OCI-LY7 (cell line): ENCODE measurements around the gene NOS2. TPM values are rescaled to one million over a fixed set of nuclear protein-coding genes. Genes with fewer than 3 reads are reported as not detected.

ENCODE experiments used
- Bru-seq: library from RNA; stranded (reverse); fragments of 400-500 nt; gene quantifications from one replicate; lab custom pipeline; 2021; lab: Mats Ljungman, UMichigan
- BruChase-seq, 2 experiments: library from RNA; stranded (reverse); fragments of 400-500 nt; gene quantifications; one replicate each; lab custom pipeline; 2021; lab: Mats Ljungman, UMichigan
- BruUV-seq: library from RNA; stranded (reverse); fragments of 400-500 nt; replicated peaks from 2 replicates; lab custom pipeline; 2021; lab: Mats Ljungman, UMichigan
- CTCF ChIA-PET: fragments of 300-600 bp; sonication (Branson Sonifier 250); formaldehyde crosslinking; loops from one replicate; lab custom pipeline; 2022; ENCODE audit warnings: antibody characterized with exemption; ENCODE audit not compliant: unreplicated experiment; lab: Charles Lee
- POLR2A ChIA-PET: fragments of 300-600 bp; sonication (Branson Sonifier 250); formaldehyde crosslinking; loops from one replicate; lab custom pipeline; 2022; ENCODE audit warnings: antibody characterized with exemption; lab: Charles Lee
- DNase-seq: peaks from one replicate; pipeline ENCODE4 v3.0.0-alpha.2; 2015; ENCODE audit warnings: low spot score
- H2AFZ ChIP-seq: fragments of 200-600 bp; sonication (generic), shearing (Covaris generic); 2 replicates; pipeline ENCODE4 v1.6.1; 2014; ENCODE audit warnings: mild to moderate bottlenecking, antibody characterized with exemption, low read length, moderate library complexity
- H3K27ac ChIP-seq: fragments of 200-600 bp; sonication (generic); 2 replicates; pipeline ENCODE4 v1.5.1; 2014; ENCODE audit warnings: mixed run types, low read depth, mild to moderate bottlenecking, moderate library complexity, low read length, inconsistent platforms; ENCODE audit not compliant: poor library complexity, severe bottlenecking
- H3K36me3 ChIP-seq: fragments of 200-600 bp; sonication (generic); 2 replicates; pipeline ENCODE4 v1.6.1; 2014; ENCODE audit warnings: mild to moderate bottlenecking, antibody characterized with exemption, low read length, moderate library complexity, mixed read lengths; ENCODE audit not compliant: insufficient read depth
- H3K4me1 ChIP-seq: fragments of 200-600 bp; sonication (generic); 2 replicates; pipeline ENCODE4 v1.5.1; 2014; ENCODE audit warnings: mild to moderate bottlenecking, low read length; ENCODE audit not compliant: insufficient read depth, poor library complexity, severe bottlenecking
- H3K4me2 ChIP-seq: fragments of 200-600 bp; sonication (generic); 2 replicates; pipeline ENCODE4 v1.6.1; 2014; ENCODE audit warnings: mild to moderate bottlenecking, low read length
- H3K4me3 ChIP-seq: fragments of 200-600 bp; sonication (generic); 2 replicates; pipeline ENCODE4 v1.5.1; 2014; ENCODE audit warnings: mild to moderate bottlenecking, low read depth, low read length; ENCODE audit not compliant: poor library complexity, severe bottlenecking
- H3K79me2 ChIP-seq: fragments of 200-600 bp; sonication (generic); 2 replicates; pipeline ENCODE4 v1.6.1; 2016; ENCODE audit warnings: low read depth, mild to moderate bottlenecking, low read length, moderate library complexity, mixed read lengths; ENCODE audit not compliant: insufficient read depth
- H3K9me2 ChIP-seq: fragments of 200-600 bp; sonication (generic); 2 replicates; pipeline ENCODE4 v1.6.1; 2016; ENCODE audit warnings: mild to moderate bottlenecking, low read length, mixed read lengths; ENCODE audit not compliant: insufficient read depth
- H3K9me3 ChIP-seq: fragments of 200-600 bp; sonication (generic); 2 replicates; pipeline ENCODE4 v1.6.1; 2014; ENCODE audit warnings: mild to moderate bottlenecking, mixed run types, low read length, mixed read lengths
- H4K20me1 ChIP-seq: fragments of 200-600 bp; sonication (generic); 2 replicates; pipeline ENCODE4 v1.6.1; 2014; ENCODE audit warnings: mild to moderate bottlenecking, antibody characterized with exemption, low read length, moderate library complexity, mixed read lengths; ENCODE audit not compliant: insufficient read depth
- CTCF ChIP-seq: fragments of 200-600 bp; sonication (generic); conservative IDR thresholded peaks from 2 replicates; pipeline ENCODE4 v1.5.1; 2014; ENCODE audit warnings: mild to moderate bottlenecking, antibody characterized with exemption, low read length, moderate library complexity, mixed read lengths
- EZH2phosphoT487 ChIP-seq: fragments of 200-600 bp; sonication (generic); IDR thresholded peaks from 2 replicates; pipeline ENCODE4 v1.6.1; 2018; ENCODE audit warnings: low read depth, borderline replicate concordance, mild to moderate bottlenecking, mixed run types, antibody characterized with exemption, low read length, moderate library complexity, mixed read lengths
- intact Hi-C: fragments of 100-400 bp; cut with micrococcal nuclease; formaldehyde crosslinking; loops from one replicate; pipeline ENCODE4 v1.10.0; 2022; ENCODE audit not compliant: unreplicated experiment
- long read RNA-seq: library from polyadenylated mRNA; stranded (forward); transcript quantifications from one replicate; pipeline ENCODE4 v2.0.0, GENCODE V29; 2022
- total RNA-seq, 2 experiments: library from RNA; depleted of rRNA in 1 of 2; stranded (reverse); fragments of >200 nt in 1 of 2; shearing (Covaris generic) in 1 of 2; gene quantifications; 2 replicates each; pipeline ENCODE4 v1.2.3, GENCODE V29; 2014 to 2022

NOS2 gene
- total RNA-seq (2014; rRNA removed; shearing (Covaris generic)) (not detected in 2 replicates), total RNA-seq (2022) (not detected in 2 replicates), Bru-seq, nascent RNA (not detected), BruChase-seq, experiment 1, labeled RNA remaining after a 6-hour chase (not detected), BruChase-seq, experiment 2, labeled RNA remaining after a 2-hour chase (not detected)
- long read RNA-seq = 0 reads

GRCh38 chr17:27800522-27800921 lies at the start of gene NOS2:
TSS of gene NOS2 (minus strand) at chr17:27800529. CDS start at chr17:27798809, 1,720 bp downstream.
- ChIA-PET POLR2A (no interaction called here), CTCF (no interaction called here)
- no peaks in the 10 kb centered on the region for H3K9me2 ChIP-seq
- peaks cover 4% of the 10 kb centered on the region for H3K4me1 ChIP-seq
- no peak within 1 kb of the TSS for H3K4me3 ChIP-seq
- no TSS peak for BruUV-seq
- DNase-seq = no peak
- no peak within 1 kb of the TSS for H3K27ac ChIP-seq
- H3K79me2 ChIP-seq = no peaks in the 10 kb centered on the region
- TF ChIP-seq EZH2phosphoT487 (no peak), CTCF (no peak)
- no peak within 1 kb of the TSS for H2AFZ ChIP-seq
- H4K20me1 ChIP-seq = no peaks in the 10 kb centered on the region
- intact Hi-C loops = no loop called here
- no peaks in the 10 kb centered on the region for H3K36me3 ChIP-seq
- no peaks in the 10 kb centered on the region for H3K9me3 ChIP-seq
- H3K4me2 ChIP-seq = no peak within 1 kb of the TSS

GRCh38 chr17:27849474-27850185 lies 49.3 kb upstream of the NOS2 start:
- BruUV-seq = no TSS peak

More at GRCh38 chr17:27849474-27850185, 49.3 kb upstream of the NOS2 start:
- Histone ChIP-seq H2AFZ (no peak overlapping the region), H4K20me1 (no peaks in the 10 kb centered on the region), H3K27ac (no peak overlapping the region), H3K4me3 (no peak overlapping the region), H3K9me3 (no peaks in the 10 kb centered on the region), H3K36me3 (no peaks in the 10 kb centered on the region), H3K79me2 (no peaks in the 10 kb centered on the region), H3K4me1 (no peaks in the 10 kb centered on the region), H3K4me2 (no peak overlapping the region), H3K9me2 (no peaks in the 10 kb centered on the region)
- no peak for DNase-seq
- no peak for TF ChIP-seq EZH2phosphoT487
- no peak for TF ChIP-seq CTCF
- ChIA-PET POLR2A (no interaction called here), CTCF (no interaction called here)
- intact Hi-C loops = no loop called here
